GM12865 (cell line): Measurements from ENCODE around the gene CFHR5.
"Not testable (repeated sequence)": the region's sequence is repeated elsewhere in the genome, so short reads cannot be mapped to it uniquely, and the experiment has no call there.

Source experiments
- DNase-seq: peaks from one replicate; pipeline ENCODE4 v3.0.0; 2010; ENCODE audit warnings: low read depth
- H3K4me3 ChIP-seq: 2 replicates; pipeline ENCODE4 v1.5.1; 2011; ENCODE audit warnings: mild to moderate bottlenecking, low read depth, low read length, control low read depth
- CTCF ChIP-seq: IDR thresholded peaks from 2 replicates; pipeline ENCODE4 v1.5.1; 2011; ENCODE audit warnings: low read length, control low read depth, low read depth, inconsistent platforms; ENCODE audit not compliant: insufficient read depth; ENCODE audit errors: missing control alignments

CFHR5 gene

DNA sequence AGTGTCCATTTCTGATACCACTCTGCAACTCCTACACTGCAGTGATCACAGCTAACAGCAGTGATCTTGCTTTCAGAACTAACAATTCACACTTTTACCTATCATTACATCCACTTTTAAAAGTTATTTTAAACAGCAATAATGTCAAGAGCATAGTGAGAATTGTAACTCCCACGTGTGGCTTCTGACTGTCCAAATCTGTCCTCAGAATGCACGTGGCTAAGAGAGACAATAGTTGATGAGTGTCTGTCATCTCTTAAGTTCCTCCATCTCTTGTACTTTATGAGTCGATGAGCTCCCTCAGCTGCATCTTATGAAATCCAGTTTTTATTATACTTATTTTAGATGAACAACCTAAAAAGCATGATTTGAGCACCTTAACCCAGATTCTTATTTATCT lies 16.5 kb upstream of the CFHR5 start:
- no peak overlapping the region for H3K4me3 ChIP-seq
- no peak for TF ChIP-seq CTCF
- DNase-seq = no peak

DNA sequence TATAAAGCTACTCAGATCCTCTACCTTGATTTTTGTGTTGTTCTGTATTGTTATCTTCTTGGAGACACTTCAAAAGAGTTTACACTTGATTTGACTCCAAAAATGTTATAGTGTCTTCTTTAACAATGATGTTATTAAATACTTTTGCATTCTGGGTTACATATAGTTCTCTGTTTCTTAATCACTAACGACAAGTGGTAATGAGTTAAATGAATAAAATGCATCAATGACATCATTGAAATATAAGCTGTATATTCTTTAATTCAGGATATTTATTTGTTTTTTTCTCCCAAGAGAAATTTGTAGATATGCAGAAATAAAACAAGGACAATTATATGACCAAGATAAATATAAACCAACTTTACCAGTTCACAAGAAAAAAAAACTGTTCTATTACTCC lies 7.2 kb upstream of the CFHR5 start:
- no peak overlapping the region for H3K4me3 ChIP-seq
- no peak for DNase-seq
- TF ChIP-seq CTCF = no peak

- no peak overlapping the region for H3K4me3 ChIP-seq
- no peak for TF ChIP-seq CTCF
- no peak for DNase-seq
Observed at GRCh38 chr1:196976278-196976677, 1.1 kb upstream of the CFHR5 start.

DNA sequence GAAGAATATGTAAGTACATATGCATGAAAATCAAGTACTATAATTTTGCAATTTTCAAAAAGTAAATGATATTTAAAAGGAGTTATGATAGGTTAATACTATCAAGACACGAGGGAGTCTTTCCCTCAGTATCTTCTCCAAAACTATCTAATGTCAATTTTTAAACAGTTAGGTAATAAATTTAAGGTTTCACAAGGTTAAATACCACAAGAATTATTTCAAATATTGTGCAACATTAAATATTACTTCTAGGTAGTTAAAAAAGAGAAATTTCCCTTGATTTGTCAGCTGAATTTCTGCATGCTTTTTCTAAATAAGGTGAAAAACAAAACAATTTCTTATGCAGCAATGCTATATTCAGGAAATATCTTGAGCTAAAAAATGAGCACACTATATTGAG lies 3.5 kb downstream of the CFHR5 start:
- no peak for DNase-seq
- no peak for TF ChIP-seq CTCF
- no peak overlapping the region for H3K4me3 ChIP-seq

DNA sequence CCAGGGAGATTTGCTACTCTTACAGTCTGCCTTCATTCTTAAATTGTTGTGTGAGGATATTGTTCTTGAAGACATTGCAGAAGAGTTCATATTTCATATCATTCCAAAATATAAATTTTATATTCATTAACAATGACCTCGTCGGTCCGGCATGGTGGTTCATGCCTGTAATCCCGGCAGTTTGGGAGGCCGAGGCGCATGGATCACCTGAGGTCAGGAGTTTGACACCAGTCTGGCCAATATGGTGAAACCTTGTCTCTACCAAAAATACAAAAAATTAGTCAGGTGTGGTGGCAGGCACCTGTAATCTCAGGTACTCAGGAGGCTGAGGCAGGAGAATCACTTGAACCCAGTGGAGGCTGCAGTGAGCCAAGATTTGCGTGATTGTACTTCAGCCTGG lies 4.9 kb downstream of the CFHR5 start:
- DNase-seq, H3K4me3 ChIP-seq: not testable (repeated sequence)

- H3K4me3 ChIP-seq, DNase-seq: not testable (repeated sequence)
Observed at GRCh38 chr1:196991919-196992651, 14.7 kb downstream of the CFHR5 start.

- no peak overlapping the region for H3K4me3 ChIP-seq
- DNase-seq = no peak
- no peak for TF ChIP-seq CTCF
Observed at GRCh38 chr1:196993916-196994315, 16.6 kb downstream of the CFHR5 start.

- TF ChIP-seq CTCF = no peak
- no peak overlapping the region for H3K4me3 ChIP-seq
- DNase-seq = no peak
Observed at GRCh38 chr1:196997423-196997822, 20.1 kb downstream of the CFHR5 start.
